ENCODE results near the gene SLC39A11. TPM values are rescaled to one million over a fixed set of nuclear protein-coding genes. Genes with fewer than 3 reads are reported as not detected.

The SLC39A11 gene
- total RNA-seq, 1 experiment from 2014 or later: 15.2 TPM

GRCh38 chr17:72901657-72902056 lies 190.8 kb downstream of the SLC39A11 start:
- peaks cover 17 to 20% of the 10 kb centered on the region in 2 experiments for H3K4me1 Mint-ChIP-seq
- no peak overlapping the region for H3K18ac ChIP-seq (ENCODE audit: insufficient read length, low read depth, low read length)
- H4K20me1 ChIP-seq (ENCODE audit: control insufficient read depth, insufficient read depth, insufficient read length): no peaks in the 10 kb centered on the region
- no CpG with 5 or more reads among the region's 3 CpGs for WGBS (ENCODE audit: extremely low coverage, insufficient read length, low lambda C conversion rate)
- no peak overlapping the region for H3T11ph ChIP-seq (ENCODE audit: low read length)
- H3K4me1 ChIP-seq (ENCODE audit: insufficient read depth, low read length): no peaks in the 10 kb centered on the region; the same call in 1 of the 2 replicates
- no peak overlapping the region for H2BK12ac ChIP-seq (ENCODE audit: insufficient read length, low read depth, low read length)
- H3K4me3 Mint-ChIP-seq: no peak overlapping the region
- no peak overlapping the region for H3K4ac ChIP-seq (ENCODE audit: low read depth, low read length)
- H3K79me1 ChIP-seq (ENCODE audit: insufficient read depth, low read depth, low read length, poor library complexity, severe bottlenecking): no peaks in the 10 kb centered on the region
- H2BK15ac ChIP-seq (ENCODE audit: low read depth, low read length): no peak overlapping the region
- TF ChIP-seq CTCF (conservative IDR thresholded peaks at IDR 0.05): no peak
- H3K27me3 ChIP-seq (ENCODE audit: insufficient read depth, low read length): no peaks in the 10 kb centered on the region; the same call in 1 of the 2 replicates
- H3K56ac ChIP-seq (ENCODE audit: insufficient read length, low read depth, low read length): no peak overlapping the region
- no peak overlapping the region for H3K9ac ChIP-seq (ENCODE audit: extremely low read depth, insufficient read length, low read length)
- H2BK20ac ChIP-seq (ENCODE audit: low read depth, low read length, poor library complexity, severe bottlenecking): no peak overlapping the region
- H3K79me2 ChIP-seq (ENCODE audit: insufficient read depth, low read length): no peaks in the 10 kb centered on the region
- no peaks in the 10 kb centered on the region for H3K9me3 Mint-ChIP-seq
- H4K8ac ChIP-seq (replicated peaks; ENCODE audit: insufficient read length, low read depth, low read length): no peak overlapping the region
- H2BK5ac ChIP-seq (ENCODE audit: insufficient read length, low read length): no peak overlapping the region
- no peak overlapping the region for H3K4me2 ChIP-seq (ENCODE audit: insufficient read depth, insufficient read length, low read length)
- no peak for DNase-seq
- H2AK5ac ChIP-seq (ENCODE audit: insufficient read length, low read length): no peak overlapping the region
- no peaks in the 10 kb centered on the region for H3K36me3 Mint-ChIP-seq (ENCODE audit: insufficient read depth in 1 of 3, low read depth in 3 of 3)
- H3K27ac Mint-ChIP-seq: no peak overlapping the region
- no peak overlapping the region for H3K14ac ChIP-seq (ENCODE audit: insufficient read depth, low read length)
- H3K27me3 Mint-ChIP-seq (ENCODE audit: low read depth): no peaks in the 10 kb centered on the region
- no peak overlapping the region for H3K27ac ChIP-seq (ENCODE audit: insufficient read length, low read depth, low read length)
- H3K23ac ChIP-seq (ENCODE audit: insufficient read length, low read depth, low read length): no peak overlapping the region
- no peaks in the 10 kb centered on the region for H3K9me3 ChIP-seq (ENCODE audit: control insufficient read depth, low read depth, low read length)
- H2BK120ac ChIP-seq (ENCODE audit: low read depth, low read length, poor library complexity, severe bottlenecking): no peak overlapping the region
- no peaks in the 10 kb centered on the region for H3K23me2 ChIP-seq (ENCODE audit: insufficient read length, low read depth, low read length, poor library complexity, severe bottlenecking)
- no peak overlapping the region for H2AFZ ChIP-seq (ENCODE audit: low read length)
- no peak overlapping the region for H4K5ac ChIP-seq (ENCODE audit: insufficient read length, low read depth, low read length)
- H4K91ac ChIP-seq (ENCODE audit: insufficient read length, low read depth, low read length): no peak overlapping the region
